Suprapubic skin (tissue), 4 donors: ENCODE data around the gene TUBGCP5. TPM values are rescaled to one million over a fixed set of nuclear protein-coding genes. Genes with fewer than 3 reads are reported as not detected.
"Not testable (repeated sequence)": the region's sequence is repeated elsewhere in the genome, so short reads cannot be mapped to it uniquely, and the experiment has no call there.

Source experiments
- DNase-seq, 2 donors: peaks; one replicate each; pipeline ENCODE4 v3.0.0-alpha.2; 2019; ENCODE audit warnings: low spot score in 2 of 2
- H3K27ac ChIP-seq: fragments of 200-600 bp; sonication (generic); one replicate; pipeline ENCODE4 v1.5.1; 2019
- H3K27me3 ChIP-seq: fragments of 200-600 bp; sonication (generic); one replicate; pipeline ENCODE4 v1.5.1; 2019
- H3K36me3 ChIP-seq: fragments of 200-600 bp; sonication (generic); one replicate; pipeline ENCODE4 v1.5.1; 2019
- H3K4me1 ChIP-seq: fragments of 200-600 bp; sonication (generic); one replicate; pipeline ENCODE4 v1.5.1; 2019
- H3K4me3 ChIP-seq: fragments of 200-600 bp; sonication (generic); one replicate; pipeline ENCODE4 v1.5.1; 2019; ENCODE audit warnings: mild to moderate bottlenecking
- H3K9me3 ChIP-seq: fragments of 200-600 bp; sonication (generic); one replicate; pipeline ENCODE4 v1.5.1; 2019
- EP300 ChIP-seq: sonication (generic); formaldehyde crosslinking; IDR thresholded peaks from one replicate; pipeline ENCODE4 v1.6.1; 2017; ENCODE audit warnings: antibody characterized with exemption
- POLR2A ChIP-seq, 2 donors: fragments of 450-650 bp; IDR thresholded peaks; one replicate each; pipeline ENCODE4 v1.6.1; 2017; ENCODE audit warnings: antibody characterized with exemption in 2 of 2, mild to moderate bottlenecking in 2 of 2, moderate library complexity in 2 of 2
- POLR2AphosphoS5 ChIP-seq, 3 donors: sonication (generic); formaldehyde crosslinking; IDR thresholded peaks; one replicate each; pipeline ENCODE4 v1.6.1; 2017; ENCODE audit warnings: antibody characterized with exemption in 3 of 3
- WGBS: methylation state at CpG from one replicate; pipeline ENCODE4 v1.1.5; 2018; 5-methylcytosine and 5-hydroxymethylcytosine counted together
- total RNA-seq, 4 donors: library from RNA; depleted of rRNA; stranded (reverse); fragments of >200 nt; gene quantifications; one replicate each; pipeline ENCODE4 v1.1.0, GENCODE V29; 2016
- TF ChIP-seq, protein P1 (sequence below), 2 donors: fragments of 200-600 bp in 1 of 2; fragments of 450-650 bp in 1 of 2; sonication (generic) in 1 of 2; IDR thresholded peaks; one replicate each; pipeline ENCODE4 v1.5.1; 2016 to 2019; ENCODE audit warnings: antibody characterized with exemption in 2 of 2, mild to moderate bottlenecking in 1 of 2, moderate library complexity in 1 of 2

TUBGCP5 gene
- total RNA-seq = 10 to 100 TPM; 10.7 to 39.2 (median 18.2) TPM

DNA sequence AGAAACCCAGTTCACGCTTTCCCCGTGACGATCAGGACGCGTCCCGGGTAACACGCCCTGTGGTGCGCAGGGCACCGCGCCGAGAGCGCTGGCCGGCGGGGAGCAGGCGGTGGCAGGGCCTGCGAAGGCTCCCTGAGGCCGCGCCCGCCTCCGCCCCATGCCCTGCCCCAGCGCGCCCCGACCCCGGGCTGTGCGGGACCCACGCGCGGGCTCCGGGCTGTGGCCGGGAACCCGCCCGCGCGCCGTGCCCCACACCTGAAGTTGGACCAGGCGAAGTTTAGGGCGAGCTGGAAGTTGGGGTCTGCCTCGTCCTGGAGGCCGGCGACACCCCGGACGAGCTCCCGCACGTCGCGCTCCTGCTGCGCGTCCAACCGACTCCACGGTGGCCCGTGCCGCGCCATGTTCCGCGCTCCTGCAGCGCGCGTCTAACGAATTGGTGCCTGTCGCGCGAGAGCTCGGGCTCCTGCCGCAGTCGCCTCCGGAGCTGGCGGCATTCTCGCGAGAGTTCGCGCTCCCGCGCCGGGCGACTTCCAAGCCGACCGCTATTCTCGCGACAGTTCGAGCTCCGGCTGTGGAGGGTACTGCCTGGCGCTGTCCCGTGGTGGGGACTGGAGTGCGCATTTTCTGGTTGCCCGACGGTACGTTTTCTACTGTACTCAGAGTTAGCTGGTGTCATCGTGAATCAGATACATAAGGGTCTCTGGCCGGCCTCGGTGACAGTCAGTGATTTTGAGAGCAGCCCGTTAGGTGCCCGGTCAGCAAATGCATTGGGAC is at the start of gene TUBGCP5:
Gene TUBGCP5, minus strand, starts transcription at position 427 of the 774 bp plus-strand sequence. Its CDS starts 26 bp downstream, at position 401.
- peak; percentile 98 for DNase-seq
- TF ChIP-seq EP300 (no peak), POLR2A (IDR thresholded peaks at IDR 0.05) (peak; percentile 22 to 74), POLR2AphosphoS5 (IDR thresholded peaks at IDR 0.05) (peak; percentile 82 to 92 (median 90))
- TF ChIP-seq, protein P1, sequence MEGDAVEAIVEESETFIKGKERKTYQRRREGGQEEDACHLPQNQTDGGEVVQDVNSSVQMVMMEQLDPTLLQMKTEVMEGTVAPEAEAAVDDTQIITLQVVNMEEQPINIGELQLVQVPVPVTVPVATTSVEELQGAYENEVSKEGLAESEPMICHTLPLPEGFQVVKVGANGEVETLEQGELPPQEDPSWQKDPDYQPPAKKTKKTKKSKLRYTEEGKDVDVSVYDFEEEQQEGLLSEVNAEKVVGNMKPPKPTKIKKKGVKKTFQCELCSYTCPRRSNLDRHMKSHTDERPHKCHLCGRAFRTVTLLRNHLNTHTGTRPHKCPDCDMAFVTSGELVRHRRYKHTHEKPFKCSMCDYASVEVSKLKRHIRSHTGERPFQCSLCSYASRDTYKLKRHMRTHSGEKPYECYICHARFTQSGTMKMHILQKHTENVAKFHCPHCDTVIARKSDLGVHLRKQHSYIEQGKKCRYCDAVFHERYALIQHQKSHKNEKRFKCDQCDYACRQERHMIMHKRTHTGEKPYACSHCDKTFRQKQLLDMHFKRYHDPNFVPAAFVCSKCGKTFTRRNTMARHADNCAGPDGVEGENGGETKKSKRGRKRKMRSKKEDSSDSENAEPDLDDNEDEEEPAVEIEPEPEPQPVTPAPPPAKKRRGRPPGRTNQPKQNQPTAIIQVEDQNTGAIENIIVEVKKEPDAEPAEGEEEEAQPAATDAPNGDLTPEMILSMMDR (IDR thresholded peaks at IDR 0.05) = peak; percentile 41 to 49
- Histone ChIP-seq H3K4me1 (peaks cover 24% of the 10 kb centered on the region), H3K36me3 (peaks cover 21% of the 10 kb centered on the region), H3K27me3 (no peaks in the 10 kb centered on the region), H3K27ac (peak within 1 kb of the TSS; percentile 94), H3K9me3 (no peaks in the 10 kb centered on the region), H3K4me3 (peak within 1 kb of the TSS; percentile 90)
- 0% methylated on average over 18 of the region's 92 CpGs for WGBS

DNA sequence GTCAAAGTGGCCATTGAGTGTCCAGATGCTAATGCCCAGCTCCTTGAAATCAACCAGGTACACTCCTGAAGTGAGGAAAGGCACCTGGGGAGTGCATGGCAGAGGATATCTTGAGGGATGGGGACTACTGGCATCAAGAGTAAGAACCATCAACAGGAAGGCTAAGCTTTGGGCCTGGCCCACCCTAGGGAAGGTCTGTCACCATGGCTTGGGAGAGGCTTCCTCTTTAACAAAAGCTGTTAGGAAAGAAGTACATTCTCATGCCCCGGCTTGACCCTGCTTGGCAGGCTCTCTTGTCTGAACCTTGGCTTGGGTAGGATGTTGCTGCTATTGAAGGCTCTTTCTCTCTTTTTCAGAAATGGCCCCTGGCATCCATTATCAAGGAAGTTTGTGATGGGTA is 43.7 kb upstream of the TUBGCP5 start:
- TF ChIP-seq, protein P1 (IDR thresholded peaks at IDR 0.05) = no peak
- TF ChIP-seq POLR2A (IDR thresholded peaks at IDR 0.05) = no peak
- no peak for TF ChIP-seq POLR2AphosphoS5 (IDR thresholded peaks at IDR 0.05)
- TF ChIP-seq EP300 = no peak
- DNase-seq = no peak
- H3K4me3 ChIP-seq = no peak overlapping the region
- H3K27ac ChIP-seq = no peak overlapping the region
- no peaks in the 10 kb centered on the region for H3K27me3 ChIP-seq
- 57% methylated on average over 1 of the region's 1 CpG for WGBS
- H3K4me1 ChIP-seq = no peaks in the 10 kb centered on the region
- H3K36me3 ChIP-seq = no peaks in the 10 kb centered on the region
- H3K9me3 ChIP-seq = no peaks in the 10 kb centered on the region

DNA sequence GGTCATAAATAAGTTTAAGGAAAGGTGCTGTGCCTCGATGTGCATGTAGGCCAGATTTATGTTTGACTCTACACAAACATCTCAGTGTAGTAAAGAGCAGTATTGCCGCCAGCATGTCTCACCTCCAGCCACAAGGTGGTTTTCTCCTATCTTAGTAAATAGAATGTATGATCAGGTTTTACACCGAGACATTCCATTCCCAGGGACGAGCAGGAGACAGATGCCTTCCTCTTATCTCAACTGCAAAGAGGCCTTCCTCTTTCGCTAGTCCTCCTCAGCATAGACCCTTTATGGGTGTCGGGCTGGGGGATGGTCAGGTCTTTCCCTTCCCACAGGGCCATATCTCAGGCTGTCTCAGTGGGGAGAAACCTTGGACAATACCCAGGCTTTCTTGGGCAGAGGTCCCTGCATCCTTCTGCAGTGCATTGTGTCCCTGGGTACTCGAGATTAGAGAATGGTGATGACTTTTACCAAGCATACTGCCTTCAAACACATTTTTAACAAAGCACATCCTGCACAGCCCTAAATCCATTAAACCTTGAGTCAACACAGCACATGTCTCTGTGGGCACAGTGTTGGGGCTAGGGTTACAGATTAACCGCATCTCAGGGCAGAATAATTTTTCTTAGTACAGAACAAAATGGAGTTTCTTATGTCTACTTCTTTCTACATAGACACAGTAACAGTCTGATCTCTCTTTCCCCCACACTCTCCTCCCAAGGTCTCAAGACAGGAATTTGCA is 42.8 kb upstream of the TUBGCP5 start:
- not testable (repeated sequence) for H3K4me3 ChIP-seq, H3K36me3 ChIP-seq, DNase-seq, H3K4me1 ChIP-seq, H3K27ac ChIP-seq, H3K27me3 ChIP-seq, H3K9me3 ChIP-seq
- WGBS = 80% methylated on average over 8 of the region's 8 CpGs

- H3K9me3 ChIP-seq = no peaks in the 10 kb centered on the region
- no peaks in the 10 kb centered on the region for H3K27me3 ChIP-seq
- DNase-seq = no peak
- no peak overlapping the region for H3K4me3 ChIP-seq
- no peak overlapping the region for H3K27ac ChIP-seq
- TF ChIP-seq POLR2A (IDR thresholded peaks at IDR 0.05) = no peak
- no peak for TF ChIP-seq POLR2AphosphoS5 (IDR thresholded peaks at IDR 0.05)
- TF ChIP-seq, protein P1 (IDR thresholded peaks at IDR 0.05) = no peak
- no peak for TF ChIP-seq EP300
- H3K36me3 ChIP-seq = no peaks in the 10 kb centered on the region
- 68% methylated on average over 3 of the region's 3 CpGs for WGBS
- no peaks in the 10 kb centered on the region for H3K4me1 ChIP-seq
These were observed 41.9 kb upstream of the TUBGCP5 start for GRCh38 chr15:23081271-23081670.

DNA sequence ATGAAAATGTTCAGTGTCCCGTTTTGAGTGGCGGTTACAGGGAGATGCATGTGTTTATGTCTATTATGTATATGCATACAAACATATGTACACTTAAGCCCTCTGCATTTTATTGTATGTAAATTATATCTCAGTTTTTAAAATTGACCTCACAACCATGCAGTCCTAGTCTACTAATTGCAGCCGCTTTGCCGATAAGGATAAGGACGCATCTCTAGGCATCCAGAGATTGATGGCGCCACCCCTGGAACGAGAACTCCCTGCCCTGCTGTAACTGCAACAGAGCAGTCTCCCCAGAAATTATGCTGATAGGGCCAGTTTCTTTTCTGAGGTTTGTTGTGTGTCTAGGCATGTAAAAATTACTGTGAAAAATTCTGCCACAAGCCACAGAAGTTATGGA is 40.4 kb upstream of the TUBGCP5 start:
- WGBS = 72% methylated on average over 7 of the region's 7 CpGs
- Histone ChIP-seq H3K27ac (no peak overlapping the region), H3K9me3 (no peaks in the 10 kb centered on the region), H3K27me3 (no peaks in the 10 kb centered on the region), H3K4me3 (no peak overlapping the region), H3K4me1 (no peaks in the 10 kb centered on the region), H3K36me3 (no peaks in the 10 kb centered on the region)
- TF ChIP-seq POLR2AphosphoS5 (IDR thresholded peaks at IDR 0.05) (no peak), POLR2A (IDR thresholded peaks at IDR 0.05) (no peak), EP300 (no peak)
- TF ChIP-seq, protein P1 (IDR thresholded peaks at IDR 0.05) = no peak
- no peak for DNase-seq
